Nephron (organoid): ENCODE results near the gene ABCC10.

ENCODE experiments used
- H3K27ac Mint-ChIP-seq, 3 experiments: 2 replicates each; pipeline ENCODE4 v1.8.0; 2020; ENCODE audit warnings: mixed read lengths in 3 of 3, mild to moderate bottlenecking in 2 of 3, moderate library complexity in 1 of 3
- H3K27me3 Mint-ChIP-seq: 2 replicates; pipeline ENCODE4 v1.8.0; 2021; ENCODE audit warnings: low read depth, mild to moderate bottlenecking, moderate library complexity, mixed read lengths
- H3K36me3 Mint-ChIP-seq: 2 replicates; pipeline ENCODE4 v1.8.0; 2020; ENCODE audit warnings: low read depth, mixed read lengths
- H3K4me1 Mint-ChIP-seq: 2 replicates; pipeline ENCODE4 v1.8.0; 2020; ENCODE audit warnings: mixed read lengths
- H3K4me3 Mint-ChIP-seq, 3 experiments: 2 replicates each; pipeline ENCODE4 v1.8.0; 2020; ENCODE audit warnings: mild to moderate bottlenecking in 3 of 3, mixed read lengths in 3 of 3, moderate library complexity in 2 of 3
- H3K9me3 Mint-ChIP-seq: 2 replicates; pipeline ENCODE4 v1.8.0; 2020; ENCODE audit warnings: mixed read lengths
- CTCF ChIP-seq, 3 experiments: fragments of 200-600 bp; sonication (generic); IDR thresholded peaks; one replicate each; pipeline ENCODE4 v1.5.0; 2021; ENCODE audit warnings: antibody characterized with exemption in 3 of 3; ENCODE audit not compliant: unreplicated experiment in 3 of 3

The ABCC10 gene

DNA sequence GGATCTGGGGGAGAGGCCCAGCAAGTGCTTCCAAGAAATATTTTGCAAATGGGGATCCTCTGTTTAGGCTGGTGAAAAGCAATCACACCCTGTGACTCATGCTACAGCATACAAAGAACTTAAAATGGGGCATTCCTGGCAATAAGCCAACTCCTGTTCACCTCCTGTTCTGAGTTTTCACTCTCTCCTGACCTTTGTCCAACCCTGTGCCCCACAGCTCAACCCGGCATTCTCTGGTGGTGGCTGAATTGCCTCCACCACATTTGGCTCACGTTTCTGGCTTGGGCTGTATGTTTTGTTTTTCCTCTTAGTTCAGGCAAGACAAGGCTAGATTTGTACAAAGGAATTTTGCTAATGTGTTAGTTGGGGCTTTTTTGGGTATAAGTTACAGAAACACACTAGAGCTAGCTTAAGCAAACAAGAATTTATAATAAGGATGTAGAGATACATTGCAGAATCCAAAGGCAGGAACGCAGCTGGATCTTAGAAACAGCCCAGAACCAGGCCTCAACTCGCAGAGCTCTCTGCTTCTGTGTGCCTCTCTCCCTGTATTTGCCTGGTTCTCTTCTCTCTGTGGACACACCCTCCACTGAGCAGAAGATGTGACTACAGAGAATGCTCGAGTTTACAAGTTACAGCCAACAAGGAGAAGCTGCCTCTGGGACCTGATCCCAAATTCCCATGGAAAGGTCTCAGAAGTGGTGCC lies 9.4 kb downstream of the ABCC10 start:
- peak overlapping the region; percentile 93 to 98 (median 94) for H3K27ac Mint-ChIP-seq
- H3K9me3 Mint-ChIP-seq = no peaks in the 10 kb centered on the region
- peak overlapping the region in 1 of 3 experiments; percentile 27 for H3K4me3 Mint-ChIP-seq
- H3K36me3 Mint-ChIP-seq = peaks cover 12% of the 10 kb centered on the region
- H3K27me3 Mint-ChIP-seq = no peaks in the 10 kb centered on the region
- TF ChIP-seq CTCF (IDR thresholded peaks at IDR 0.05; ENCODE audit: unreplicated experiment in 3 of 3) = no peak
- peaks cover 24% of the 10 kb centered on the region for H3K4me1 Mint-ChIP-seq

GRCh38 chr6:43437700-43438099 lies 10.4 kb downstream of the ABCC10 start:
- H3K27ac Mint-ChIP-seq = peak overlapping the region; percentile 93 to 98 (median 94)
- peaks cover 8% of the 10 kb centered on the region for H3K36me3 Mint-ChIP-seq
- TF ChIP-seq CTCF (IDR thresholded peaks at IDR 0.05; ENCODE audit: unreplicated experiment in 3 of 3) = no peak

DNA sequence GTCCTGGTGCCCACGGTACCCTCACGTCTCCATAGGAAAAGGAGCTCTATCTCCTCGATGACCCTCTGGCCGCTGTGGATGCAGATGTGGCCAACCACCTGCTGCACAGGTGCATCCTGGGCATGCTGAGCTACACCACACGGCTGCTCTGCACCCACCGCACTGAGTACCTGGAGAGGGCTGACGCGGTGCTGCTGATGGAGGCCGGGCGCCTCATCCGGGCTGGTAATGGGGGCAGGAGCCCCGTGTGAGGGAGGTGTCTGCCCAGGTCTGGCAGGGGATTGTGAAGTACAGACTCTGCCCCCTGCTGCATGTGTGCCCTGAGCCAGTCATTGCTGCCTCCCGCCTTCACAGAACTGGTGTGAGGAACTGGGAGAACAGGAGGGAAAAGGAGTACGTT lies 15.6 kb downstream of the ABCC10 start:
- Mint-ChIP-seq H3K4me3 (no peak overlapping the region), H3K4me1 (peaks cover 2% of the 10 kb centered on the region), H3K9me3 (no peaks in the 10 kb centered on the region), H3K27me3 (no peaks in the 10 kb centered on the region), H3K27ac (no peak overlapping the region), H3K36me3 (peaks cover 16% of the 10 kb centered on the region)
- TF ChIP-seq CTCF (IDR thresholded peaks at IDR 0.05; ENCODE audit: unreplicated experiment in 3 of 3) = no peak

More at GRCh38 chr6:43437700-43438099, 10.4 kb downstream of the ABCC10 start:
- Mint-ChIP-seq H3K4me1 (peaks cover 24% of the 10 kb centered on the region), H3K9me3 (no peaks in the 10 kb centered on the region), H3K4me3 (peak overlapping the region in 1 of 3 experiments; percentile 31), H3K27me3 (no peaks in the 10 kb centered on the region)

- peaks cover 22% of the 10 kb centered on the region for H3K36me3 Mint-ChIP-seq
These were observed 16.7 kb downstream of the ABCC10 start for GRCh38 chr6:43444036-43444435.

GRCh38 chr6:43444582-43444981 lies 17.2 kb downstream of the ABCC10 start:
- no peak for TF ChIP-seq CTCF (IDR thresholded peaks at IDR 0.05; ENCODE audit: unreplicated experiment in 3 of 3)
- Mint-ChIP-seq H3K4me3 (no peak overlapping the region), H3K4me1 (no peaks in the 10 kb centered on the region), H3K9me3 (no peaks in the 10 kb centered on the region), H3K27me3 (no peaks in the 10 kb centered on the region), H3K36me3 (peaks cover 26% of the 10 kb centered on the region), H3K27ac (no peak overlapping the region)

More at GRCh38 chr6:43444036-43444435, 16.7 kb downstream of the ABCC10 start:
- no peaks in the 10 kb centered on the region for H3K4me1 Mint-ChIP-seq
- H3K9me3 Mint-ChIP-seq = no peaks in the 10 kb centered on the region
- no peak overlapping the region for H3K4me3 Mint-ChIP-seq
- H3K27me3 Mint-ChIP-seq = no peaks in the 10 kb centered on the region
- no peak for TF ChIP-seq CTCF (IDR thresholded peaks at IDR 0.05; ENCODE audit: unreplicated experiment in 3 of 3)
- H3K27ac Mint-ChIP-seq = no peak overlapping the region

- Mint-ChIP-seq H3K36me3 (peaks cover 26% of the 10 kb centered on the region), H3K27ac (no peak overlapping the region), H3K4me1 (no peaks in the 10 kb centered on the region), H3K4me3 (no peak overlapping the region), H3K27me3 (no peaks in the 10 kb centered on the region), H3K9me3 (no peaks in the 10 kb centered on the region)
- no peak for TF ChIP-seq CTCF (IDR thresholded peaks at IDR 0.05; ENCODE audit: unreplicated experiment in 3 of 3)
These were observed 18.2 kb downstream of the ABCC10 start for GRCh38 chr6:43445576-43445975.
